GM19395 (cell line): ENCODE measurements around the gene C5orf34.
"Not testable (repeated sequence)": the region's sequence is repeated elsewhere in the genome, so short reads cannot be mapped to it uniquely, and the experiment has no call there.

Source experiments
- ATAC-seq: cut with Tn5 transposase; IDR thresholded peaks from one replicate; pipeline ENCODE4 v1.9.1; 2021; ENCODE audit warnings: mild to moderate bottlenecking, moderate library complexity; ENCODE audit not compliant: unreplicated experiment

C5orf34 gene

DNA sequence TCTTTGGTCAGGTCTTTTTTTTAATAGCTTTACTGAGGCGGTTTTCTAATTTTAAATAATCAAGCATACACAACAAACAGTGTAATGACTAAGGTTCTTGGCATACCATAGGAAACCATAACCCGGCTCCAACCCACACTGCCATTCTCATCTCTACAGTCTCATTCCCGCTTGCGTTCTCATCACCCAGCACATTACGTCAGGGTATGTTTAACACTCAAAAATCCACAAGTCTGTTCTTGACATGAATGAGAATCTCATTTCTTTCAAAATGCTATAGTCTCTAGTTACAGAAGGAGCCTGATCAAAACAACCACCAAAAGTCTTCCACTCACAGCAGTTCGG is 505 bp downstream of the C5orf34 start:
- peak; percentile 46 for ATAC-seq

DNA sequence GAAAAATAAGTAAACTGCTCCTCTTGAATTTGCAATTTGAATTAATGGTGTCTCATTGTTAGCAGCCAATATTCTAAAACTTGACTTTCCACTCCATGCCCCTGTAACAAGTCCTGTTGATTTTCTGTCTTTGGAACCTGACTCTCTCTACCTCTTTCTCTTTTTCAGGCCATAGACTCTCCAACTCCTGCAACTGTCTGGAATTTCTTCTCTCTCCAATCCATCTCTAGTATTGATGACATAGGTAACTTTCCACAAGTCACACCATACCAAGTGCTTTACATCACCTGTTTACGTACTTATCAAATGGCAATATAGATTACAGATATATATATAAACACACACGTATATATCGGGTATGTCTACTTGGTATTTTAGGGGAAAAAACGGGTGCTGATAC is 923 bp downstream of the C5orf34 start:
- ATAC-seq: no peak

DNA sequence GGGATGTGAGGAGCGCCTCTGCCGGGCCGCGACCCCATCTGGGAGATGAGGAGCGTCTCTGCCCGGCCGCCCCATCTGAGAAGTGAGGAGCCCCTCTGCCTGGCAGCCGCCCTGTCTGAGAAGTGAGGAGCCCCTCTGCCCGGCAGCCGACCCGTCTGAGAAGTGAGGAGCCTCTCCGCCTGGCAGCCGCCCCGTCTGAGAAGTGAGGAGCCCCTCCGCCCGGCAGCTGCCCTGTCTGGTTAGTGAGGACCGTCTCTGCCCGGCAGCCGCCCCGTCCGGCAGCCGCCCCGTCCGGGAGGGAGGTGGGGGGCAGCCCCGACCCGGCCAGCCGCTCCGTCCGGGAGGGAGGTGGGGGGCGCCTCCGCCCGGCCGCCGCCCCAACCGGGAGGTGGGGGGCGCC is 3.9 kb downstream of the C5orf34 start:
- not testable (repeated sequence) for ATAC-seq

DNA sequence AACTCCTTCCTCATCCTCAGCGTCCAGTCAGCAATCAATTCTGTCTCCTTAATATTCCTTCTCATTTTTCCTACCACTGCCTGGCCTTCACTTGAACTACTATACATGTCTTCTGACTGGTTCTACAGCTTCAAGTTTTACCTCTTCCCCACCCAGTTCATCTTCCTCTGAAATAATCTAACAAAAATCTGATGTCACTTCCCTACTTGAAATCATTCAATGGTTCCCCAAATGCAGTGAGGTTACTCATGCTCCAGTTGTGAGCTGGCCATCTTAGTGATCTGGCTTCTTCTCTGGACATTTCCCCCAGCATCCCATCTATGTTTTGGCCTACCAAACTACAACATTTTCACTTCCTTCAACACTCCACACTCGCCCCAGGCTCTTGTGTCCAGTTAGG is 16.4 kb downstream of the C5orf34 start:
- no peak for ATAC-seq

DNA sequence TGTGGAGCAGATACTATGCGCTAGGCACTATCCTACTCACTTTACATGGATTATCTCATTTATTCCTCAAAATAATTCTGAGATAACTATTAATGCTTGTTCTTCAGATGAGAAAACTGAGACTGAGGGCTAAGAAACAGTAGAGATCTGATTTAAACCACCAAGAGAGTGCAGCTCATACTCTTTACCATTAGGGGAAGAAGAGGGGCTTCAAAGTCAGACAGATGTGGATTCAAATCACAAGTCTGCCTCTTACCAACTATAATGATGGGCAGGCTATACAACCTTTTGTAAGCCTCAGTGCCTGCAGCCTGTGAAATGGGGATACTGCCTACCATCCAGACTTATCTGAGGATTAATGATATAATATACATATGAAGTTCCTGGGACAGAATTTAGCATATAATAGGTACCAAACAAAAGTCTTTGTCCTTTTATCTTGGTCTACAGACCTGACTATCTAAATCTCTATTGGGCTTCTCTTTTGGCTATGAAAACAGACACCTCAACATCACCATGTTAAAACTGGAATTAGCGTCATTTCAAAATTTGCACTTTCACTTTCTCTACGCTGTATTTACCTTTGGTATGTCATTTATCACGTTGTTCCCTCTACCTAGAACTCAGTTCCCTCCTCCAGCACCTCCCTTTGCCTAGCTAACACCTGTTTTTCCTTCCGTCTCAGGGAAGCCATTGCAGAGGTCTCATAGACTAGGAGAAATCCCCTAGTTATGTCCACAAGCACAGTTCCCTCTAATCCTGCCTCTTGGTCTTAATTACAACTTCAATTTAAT is 17.4 kb downstream of the C5orf34 start:
- no peak for ATAC-seq

GRCh38 chr5:43491326-43491725 is 23.6 kb downstream of the C5orf34 start:
- ATAC-seq: no peak

DNA sequence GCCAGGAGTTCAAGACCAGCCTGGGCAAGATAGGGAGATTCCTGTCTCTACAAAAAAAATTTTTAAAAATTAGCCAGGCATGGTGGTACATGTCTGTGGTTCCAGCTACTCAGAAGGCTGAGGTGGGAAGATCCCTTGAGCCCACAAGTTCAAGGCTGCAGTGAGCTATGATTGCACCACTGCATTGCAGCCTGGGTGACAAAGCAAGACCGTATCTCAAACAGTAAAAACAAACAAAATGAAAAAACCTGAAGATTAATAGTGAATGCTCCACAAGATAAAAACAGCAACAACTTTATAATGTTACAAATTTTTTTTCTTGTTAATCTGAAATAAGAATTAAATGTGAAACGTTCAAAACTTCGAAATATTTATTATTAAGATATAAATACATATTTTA is 28.6 kb downstream of the C5orf34 start:
- ATAC-seq: no peak

DNA sequence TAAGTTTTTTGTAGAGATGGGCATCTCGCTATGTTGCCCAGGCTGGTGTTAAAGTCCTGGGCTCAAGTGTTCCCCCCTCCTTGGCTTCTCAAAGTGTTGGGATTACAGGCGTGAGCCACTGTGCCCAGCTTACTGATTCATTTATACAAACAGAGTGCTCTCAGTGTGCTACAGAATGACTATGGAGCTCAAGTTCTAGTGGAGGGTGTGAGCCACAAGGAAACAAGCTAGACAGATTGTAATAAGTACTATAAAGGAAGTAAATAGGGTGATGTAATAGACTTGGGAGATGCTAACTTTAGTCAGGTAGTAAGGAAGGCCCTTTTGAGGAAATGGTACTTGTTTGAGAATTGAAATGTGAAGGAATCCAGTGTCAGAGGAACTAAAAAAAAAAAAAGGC is 29.5 kb downstream of the C5orf34 start:
- no peak for ATAC-seq

- ATAC-seq: peak; percentile 82
Observed at GRCh38 chr5:43484106-43484849, 30.7 kb downstream of the C5orf34 start.

DNA sequence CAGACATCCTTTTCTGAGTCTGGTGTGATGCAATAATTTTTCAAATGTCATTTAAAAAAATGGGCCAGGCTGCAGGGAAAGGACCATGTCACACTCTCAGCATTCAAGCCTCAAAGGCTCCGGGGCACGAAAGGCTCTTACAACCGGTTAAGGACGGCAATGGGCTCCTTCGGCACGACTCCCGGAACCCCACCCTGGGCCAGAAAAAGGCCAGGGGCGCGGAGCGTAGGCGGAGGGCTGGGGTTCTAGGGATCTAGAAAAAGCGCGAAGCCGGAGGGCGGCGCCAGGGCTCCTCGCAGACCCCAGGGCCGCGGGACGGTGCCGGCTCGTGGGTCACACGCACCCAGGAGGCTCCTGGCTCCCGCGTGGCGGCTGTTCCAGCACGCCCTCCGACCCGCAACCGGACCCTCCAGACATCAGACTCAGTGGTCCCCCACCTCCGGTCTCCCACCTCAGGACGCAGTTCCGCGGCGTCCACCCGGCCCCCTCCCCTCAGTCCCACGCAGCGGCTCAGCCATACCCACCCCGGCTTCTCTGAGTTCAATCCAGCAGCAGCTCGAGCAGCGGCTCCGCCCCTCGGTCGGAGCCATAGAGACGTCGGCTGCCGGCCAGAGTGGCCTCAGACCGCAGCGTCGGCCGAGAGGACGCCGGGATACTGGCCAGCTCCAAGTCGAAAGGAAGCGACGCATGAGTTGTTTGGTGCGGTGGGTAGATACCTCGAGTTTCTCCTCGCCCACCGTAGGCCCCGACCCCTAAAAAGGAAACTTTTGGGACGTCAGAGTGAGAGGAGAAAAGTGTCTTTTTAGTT is 31.4 kb downstream of the C5orf34 start, which contains the start of gene TMEM267:
TMEM267 (minus strand) TSS at position 568 of the 808 bp plus-strand sequence. CDS start 29,896 bp downstream, outside the sequence.
- peak; percentile 88 for ATAC-seq

DNA sequence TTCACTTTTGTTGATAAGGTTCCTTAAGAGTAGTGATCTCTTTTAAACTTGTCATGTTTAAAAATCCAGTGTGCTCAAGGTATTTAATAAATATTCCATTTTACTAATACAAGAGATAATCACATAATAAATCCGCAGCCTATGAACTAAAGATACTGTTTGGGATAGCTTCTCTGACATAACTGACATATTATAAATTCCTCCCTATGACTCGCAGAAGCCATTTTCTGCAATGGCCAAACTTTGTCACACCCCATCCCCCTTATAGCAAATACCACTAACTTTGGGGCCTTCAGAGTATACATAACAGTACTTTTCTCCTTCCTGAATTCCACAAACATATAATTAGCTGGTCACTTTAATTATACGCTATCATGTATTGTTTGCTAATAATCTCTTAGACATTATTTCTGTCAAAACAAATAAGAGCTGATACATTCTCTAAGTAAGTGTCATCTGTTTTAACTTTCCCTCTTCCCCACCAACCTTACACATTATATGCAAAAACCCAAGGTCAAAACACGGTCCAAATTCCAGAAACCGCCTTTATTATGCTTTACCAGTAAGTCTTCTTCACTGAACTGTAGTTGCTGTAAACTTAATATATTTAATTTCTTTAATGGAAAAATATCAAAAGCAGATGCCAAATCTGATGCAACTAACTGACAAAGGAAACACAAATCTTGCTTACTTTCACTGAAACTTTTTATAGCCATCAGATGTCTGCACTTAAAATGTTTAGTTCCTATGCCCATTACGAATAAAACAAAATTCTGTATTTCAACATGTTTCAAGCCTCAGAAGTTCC is 32.3 kb downstream of the C5orf34 start:
- ATAC-seq: no peak

DNA sequence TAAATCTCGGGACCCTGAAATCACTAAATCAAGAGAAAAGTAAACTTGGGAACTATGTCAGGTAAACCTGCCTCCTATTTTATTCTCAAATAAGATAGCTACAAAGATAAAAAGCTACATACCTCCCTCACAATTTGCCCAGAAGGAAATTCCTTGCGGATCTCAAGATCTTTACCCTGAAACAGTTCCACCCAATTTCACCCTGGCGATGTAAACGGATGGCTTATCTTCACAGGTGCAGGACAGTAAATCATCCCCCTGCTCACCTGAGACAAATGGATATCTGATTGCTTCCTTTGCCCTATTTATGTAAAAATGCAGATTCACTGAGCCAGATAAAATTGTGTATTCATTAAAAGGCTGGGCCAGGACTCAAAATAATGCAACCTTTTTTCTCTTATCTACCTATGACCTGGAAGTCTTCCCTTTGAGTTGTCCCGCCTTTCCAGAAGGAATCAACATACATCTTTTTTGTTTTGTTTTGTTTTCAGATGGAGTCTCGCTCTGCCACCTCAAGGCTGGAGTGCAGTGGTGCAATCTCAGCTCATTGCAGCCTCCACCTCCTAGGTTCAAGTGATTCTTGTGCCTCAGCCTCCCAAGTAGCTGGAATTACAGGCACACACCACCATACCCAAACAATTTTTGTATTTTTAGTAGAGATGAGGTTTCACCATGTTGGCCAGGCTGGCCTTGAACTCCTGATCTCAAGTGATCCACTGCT is 45.1 kb downstream of the C5orf34 start:
- no peak for ATAC-seq

DNA sequence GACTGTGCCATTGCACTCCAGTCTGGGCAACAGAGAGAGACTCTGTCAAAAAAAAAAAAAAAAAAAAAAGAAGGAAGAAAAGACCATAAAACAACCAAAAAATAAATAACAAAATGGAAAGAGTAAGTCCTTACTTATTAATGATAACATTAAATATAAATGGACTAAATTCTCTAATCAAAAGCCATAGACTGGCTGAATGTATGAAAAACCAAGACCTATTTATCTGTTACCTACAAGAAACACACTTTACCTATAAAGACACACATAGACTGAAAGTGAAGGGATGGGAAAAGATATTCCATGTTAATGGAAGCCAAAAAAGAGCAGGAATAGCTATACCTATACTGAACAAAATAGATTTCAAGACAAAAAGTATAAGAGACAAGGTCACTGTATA is 47.8 kb downstream of the C5orf34 start:
- ATAC-seq: no peak

DNA sequence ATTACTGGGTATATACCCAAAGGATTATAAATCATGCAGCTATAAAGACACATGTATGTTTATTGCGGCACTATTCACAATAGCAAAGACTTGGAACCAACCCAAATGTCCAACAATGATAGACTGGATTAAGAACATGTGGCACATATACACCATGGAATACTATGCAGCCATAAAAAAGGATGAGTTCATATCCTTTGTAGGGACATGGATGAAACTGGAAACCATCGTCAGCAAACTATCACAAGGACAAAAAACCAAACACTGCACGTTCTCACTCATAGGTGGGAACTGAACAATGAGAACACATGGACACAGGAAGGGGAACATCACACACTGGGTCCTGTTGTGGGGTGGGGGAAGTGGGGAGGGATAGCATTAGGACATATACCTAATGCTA is 49.5 kb downstream of the C5orf34 start:
- not testable (repeated sequence) for ATAC-seq

DNA sequence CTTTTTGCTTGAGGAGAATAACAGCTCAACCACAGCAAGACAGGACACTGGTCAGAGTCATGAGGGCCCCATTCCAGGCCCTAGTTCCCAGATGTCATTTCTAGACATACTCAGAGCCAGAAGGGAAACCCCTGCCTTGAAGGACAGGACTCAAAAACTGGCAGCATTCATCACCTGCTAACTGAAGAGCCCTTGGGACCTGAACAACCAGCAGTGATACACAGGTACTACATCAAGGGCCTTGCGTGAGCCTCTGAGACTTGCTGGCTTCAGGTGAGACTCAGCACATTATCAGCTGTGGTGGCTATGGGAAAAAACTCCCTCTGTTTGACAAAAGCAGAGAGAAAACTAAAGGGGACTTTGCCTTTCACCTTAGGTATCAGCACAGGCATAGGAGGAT is 53.9 kb downstream of the C5orf34 start:
- no peak for ATAC-seq

DNA sequence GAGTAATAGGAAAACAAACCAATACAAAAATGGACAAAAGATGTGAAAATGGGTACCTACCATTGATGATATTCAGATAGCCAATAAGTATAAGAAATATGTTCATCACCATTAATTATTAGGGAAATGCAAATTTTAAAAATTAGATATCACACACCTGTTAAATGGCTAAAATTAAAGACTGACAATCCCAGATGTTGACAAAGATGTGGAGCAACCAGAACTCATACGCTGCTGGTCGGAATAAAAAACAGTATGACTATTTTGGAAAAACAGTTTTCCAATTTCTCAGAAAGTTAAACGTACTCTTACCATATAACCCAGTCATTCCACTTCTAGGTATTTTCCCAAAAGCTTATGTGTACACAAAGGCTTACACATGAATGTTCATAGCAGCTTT is 58.4 kb downstream of the C5orf34 start:
- ATAC-seq: no peak

DNA sequence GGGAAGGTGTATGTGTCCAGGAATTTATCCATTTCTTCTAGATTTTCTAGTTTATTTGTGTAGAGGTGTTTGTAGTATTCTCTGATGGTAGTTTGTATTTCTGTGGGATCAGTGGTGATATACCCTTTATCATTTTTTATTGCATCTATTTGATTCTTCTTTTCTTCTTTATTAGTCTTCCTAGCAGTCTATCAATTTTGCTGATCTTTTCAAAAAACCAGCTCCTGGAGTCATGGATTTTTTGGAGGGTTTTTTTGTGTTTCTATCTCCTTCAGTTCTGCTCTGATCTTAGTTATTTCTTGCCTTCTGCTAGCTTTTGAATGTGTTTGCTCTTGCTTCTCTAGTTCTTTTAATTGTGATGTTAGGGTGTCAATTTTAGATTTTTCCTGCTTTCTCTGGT is 73.4 kb downstream of the C5orf34 start:
- ATAC-seq: not testable (repeated sequence)

DNA sequence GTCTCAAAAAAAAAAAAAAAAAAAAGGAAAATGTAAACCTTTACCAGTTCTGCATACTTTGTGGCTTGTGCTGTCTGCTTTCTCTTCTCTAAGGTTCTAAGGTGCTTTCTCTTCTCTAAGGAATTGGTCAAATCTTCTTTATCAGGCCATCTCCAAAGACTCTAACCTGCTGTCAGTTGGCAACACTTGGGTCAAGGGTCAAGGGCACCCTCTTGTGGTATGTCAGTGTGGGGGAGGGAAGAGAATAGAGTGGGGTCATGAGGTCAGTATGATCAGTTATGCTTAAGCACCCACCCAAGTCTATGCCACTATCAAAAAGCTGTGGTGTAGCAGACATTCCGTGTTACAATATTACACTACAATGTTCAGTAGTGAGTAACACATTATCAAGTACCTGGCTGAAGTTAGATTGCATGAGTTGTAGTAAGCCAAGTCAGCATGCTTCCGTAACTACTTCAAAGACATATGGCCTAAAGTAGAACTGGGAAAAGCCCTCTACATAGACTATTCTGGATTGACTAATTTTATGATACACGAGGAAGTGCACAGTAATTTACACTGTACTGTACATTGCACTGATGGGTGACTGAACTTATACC is 77.8 kb downstream of the C5orf34 start:
- no peak for ATAC-seq
